Activated T-cell treated with anti-CD3 and anti-CD28 coated beads, Interleukin-2, amount 50 U/mL, for 72 hours (primary cell): ENCODE data around the gene B4GALT2. TPM values are rescaled to one million over a fixed set of nuclear protein-coding genes. Genes with fewer than 3 reads are reported as not detected.

Experiments used
- ATAC-seq, 2 donors: fragments of 150-1000 bp; cut with Tn5 transposase; replicated peaks in 1 of 2; 2 replicates each; pipeline ENCODE4 v1.10.0; 2021; ENCODE audit warnings: moderate library complexity in 2 of 2, mild to moderate bottlenecking in 1 of 2
- DNase-seq, 2 donors: peaks; one replicate each; pipeline ENCODE4 v3.0.0; 2021 to 2022; ENCODE audit warnings: mixed read lengths in 1 of 2
- H3K27ac Mint-ChIP-seq: one replicate; pipeline ENCODE4 v1.8.0; 2022; ENCODE audit warnings: mild to moderate bottlenecking, moderate library complexity, mixed read lengths
- H3K27me3 Mint-ChIP-seq: one replicate; pipeline ENCODE4 v1.8.0; 2022; ENCODE audit warnings: low read depth, mixed read lengths
- H3K36me3 Mint-ChIP-seq, 2 donors: one replicate each; pipeline ENCODE4 v1.8.0; 2022; ENCODE audit warnings: mixed read lengths in 2 of 2, mild to moderate bottlenecking in 1 of 2; ENCODE audit not compliant: insufficient read depth in 2 of 2
- H3K4me1 Mint-ChIP-seq: one replicate; pipeline ENCODE4 v1.8.0; 2022; ENCODE audit warnings: low read depth, mixed read lengths
- H3K4me3 Mint-ChIP-seq, 2 donors: one replicate each; pipeline ENCODE4 v1.8.0; 2022; ENCODE audit warnings: mild to moderate bottlenecking in 2 of 2, mixed read lengths in 2 of 2, moderate library complexity in 2 of 2
- H3K9me3 Mint-ChIP-seq, 2 donors: one replicate each; pipeline ENCODE4 v1.8.0; 2022; ENCODE audit warnings: mixed read lengths in 2 of 2
- total RNA-seq, 2 donors: library from RNA; stranded (reverse); gene quantifications; one replicate each; pipeline ENCODE4 v1.2.3, GENCODE V29; 2022

B4GALT2 gene
- total RNA-seq, 2 donors from 2014 or later = 19.5 to 20.4 TPM

GRCh38 chr1:43937179-43937865, 41.7 kb upstream of the B4GALT2 start:
- H3K9me3 Mint-ChIP-seq = no peaks in the 10 kb centered on the region
- peaks cover 16% of the 10 kb centered on the region for H3K4me1 Mint-ChIP-seq
- peaks cover 28% of the 10 kb centered on the region for H3K27me3 Mint-ChIP-seq
- no peak overlapping the region for H3K27ac Mint-ChIP-seq
- H3K4me3 Mint-ChIP-seq = peak overlapping the region in 1 of 2 donors; percentile 10
- ATAC-seq (no peak), DNase-seq (no peak)
- no peaks in the 10 kb centered on the region for H3K36me3 Mint-ChIP-seq

DNA sequence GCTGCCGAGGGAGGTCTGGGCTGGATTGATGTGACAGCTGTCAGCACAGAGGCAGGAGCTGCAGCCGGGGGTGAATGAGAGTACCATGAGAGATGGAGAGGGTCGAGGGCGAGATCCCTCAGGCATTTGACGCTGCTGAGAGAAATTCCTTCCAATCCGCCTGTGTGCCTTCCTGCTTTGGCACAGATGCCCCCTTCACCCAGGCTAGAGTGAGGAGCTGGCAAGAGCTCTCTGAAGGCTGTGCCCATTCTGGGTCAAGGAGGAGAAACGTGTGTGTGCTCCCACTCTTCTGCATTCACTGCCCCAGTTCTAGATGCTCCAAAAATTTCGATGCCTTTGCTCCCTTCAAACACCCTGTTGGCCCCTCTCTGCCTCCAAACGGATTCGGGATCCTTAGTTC, 40.6 kb upstream of the B4GALT2 start:
- Mint-ChIP-seq H3K9me3 (no peaks in the 10 kb centered on the region), H3K4me3 (no peak overlapping the region), H3K27me3 (peaks cover 18% of the 10 kb centered on the region), H3K36me3 (no peaks in the 10 kb centered on the region), H3K4me1 (peaks cover 10% of the 10 kb centered on the region), H3K27ac (no peak overlapping the region)
- DNase-seq (no peak), ATAC-seq (no peak)

- DNase-seq (no peak), ATAC-seq (no peak)
- H3K36me3 Mint-ChIP-seq = no peaks in the 10 kb centered on the region
- H3K9me3 Mint-ChIP-seq = no peaks in the 10 kb centered on the region
- H3K27ac Mint-ChIP-seq = no peak overlapping the region
- H3K4me1 Mint-ChIP-seq = peaks cover 7% of the 10 kb centered on the region
- H3K27me3 Mint-ChIP-seq = peaks cover 14% of the 10 kb centered on the region
- H3K4me3 Mint-ChIP-seq = no peak overlapping the region
Measured at GRCh38 chr1:43938892-43939587, 40.0 kb upstream of the B4GALT2 start.

DNA sequence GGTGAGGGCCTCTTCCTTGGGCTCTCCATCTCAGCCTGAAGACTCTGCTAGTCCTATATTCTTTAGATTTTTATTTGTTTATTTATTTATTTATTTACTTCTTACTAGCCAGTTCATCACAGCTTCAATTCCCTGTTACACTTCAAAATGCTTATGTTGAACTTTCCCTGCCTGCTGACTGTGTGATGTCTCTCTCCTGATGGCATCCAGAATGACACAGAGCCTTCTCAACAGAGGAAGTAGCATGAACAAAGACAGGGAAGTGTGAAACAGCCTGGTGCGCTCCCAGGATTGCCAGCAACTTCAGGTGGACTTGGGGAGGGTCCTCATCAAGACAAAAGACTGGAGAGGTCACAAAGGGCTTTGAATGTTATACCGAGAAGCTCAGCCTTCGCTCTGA, 36.6 kb upstream of the B4GALT2 start:
- peaks cover 22% of the 10 kb centered on the region for H3K4me1 Mint-ChIP-seq
- H3K36me3 Mint-ChIP-seq = peaks cover 0 to 2% of the 10 kb centered on the region in 2 donors
- DNase-seq = no peak
- H3K27me3 Mint-ChIP-seq = no peaks in the 10 kb centered on the region
- no peak overlapping the region for H3K4me3 Mint-ChIP-seq
- H3K27ac Mint-ChIP-seq = no peak overlapping the region
- ATAC-seq = no peak
- H3K9me3 Mint-ChIP-seq = no peaks in the 10 kb centered on the region

GRCh38 chr1:43944860-43945259, 34.1 kb upstream of the B4GALT2 start:
- Mint-ChIP-seq H3K4me1 (peaks cover 43% of the 10 kb centered on the region), H3K4me3 (peak overlapping the region; percentile 93 to 97), H3K36me3 (peaks cover 0 to 2% of the 10 kb centered on the region in 2 donors), H3K27ac (peak overlapping the region; percentile 75), H3K9me3 (no peaks in the 10 kb centered on the region), H3K27me3 (no peaks in the 10 kb centered on the region)
- no peak for DNase-seq
- ATAC-seq = no peak

DNA sequence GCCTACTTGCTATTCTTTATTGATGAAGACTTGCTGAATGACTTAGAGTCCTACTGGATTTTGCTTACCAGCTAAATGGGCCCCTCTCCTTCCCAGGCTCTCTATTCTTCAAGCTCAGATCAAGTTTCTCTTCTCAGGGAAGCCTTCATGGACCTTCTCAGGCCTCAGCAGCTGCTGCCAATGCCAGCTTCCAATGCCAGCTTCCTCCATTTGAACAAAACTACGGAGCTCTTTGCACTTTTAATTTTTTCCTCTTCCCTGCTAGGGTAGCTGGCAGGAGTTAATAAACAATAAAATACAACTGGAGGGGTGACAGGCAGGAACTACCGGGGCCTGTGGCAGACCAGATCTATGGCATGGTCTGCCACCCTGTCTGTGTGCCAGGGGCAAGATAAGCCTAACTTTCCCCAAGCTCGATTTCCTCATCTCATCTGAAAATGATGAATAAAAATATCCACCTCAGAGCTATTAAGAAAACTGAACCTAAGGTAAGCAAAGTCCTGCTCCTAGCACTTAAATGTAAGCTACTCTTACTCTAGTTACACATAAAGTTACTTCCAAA, 33.3 kb upstream of the B4GALT2 start:
- no peak for ATAC-seq
- no peaks in the 10 kb centered on the region for H3K9me3 Mint-ChIP-seq
- H3K27me3 Mint-ChIP-seq = no peaks in the 10 kb centered on the region
- peaks cover 52% of the 10 kb centered on the region for H3K4me1 Mint-ChIP-seq
- H3K4me3 Mint-ChIP-seq = peak overlapping the region; percentile 93 to 97
- no peak for DNase-seq
- peak overlapping the region; percentile 97 for H3K27ac Mint-ChIP-seq
- H3K36me3 Mint-ChIP-seq = peaks cover 3 to 6% of the 10 kb centered on the region in 2 donors

- Mint-ChIP-seq H3K9me3 (no peaks in the 10 kb centered on the region), H3K27me3 (no peaks in the 10 kb centered on the region), H3K36me3 (peaks cover 3 to 6% of the 10 kb centered on the region in 2 donors), H3K4me1 (peaks cover 57% of the 10 kb centered on the region), H3K27ac (peak within 1 kb of the TSS; percentile 97), H3K4me3 (peak within 1 kb of the TSS; percentile 93 to 97)
- peak; percentile 96 for ATAC-seq
- peak; percentile 97 to 98 for DNase-seq
Measured at GRCh38 chr1:43946236-43947060, 32.6 kb upstream of the B4GALT2 start, which contains the start of gene IPO13. Gene IPO13, plus strand, starts transcription at chr1:43946950. Its CDS starts 651 bp downstream, at chr1:43947601.

- Mint-ChIP-seq H3K27me3 (no peaks in the 10 kb centered on the region), H3K4me3 (peak overlapping the region; percentile 93 to 97), H3K36me3 (peaks cover 3 to 6% of the 10 kb centered on the region in 2 donors), H3K27ac (peak overlapping the region; percentile 97), H3K4me1 (peaks cover 59% of the 10 kb centered on the region), H3K9me3 (no peaks in the 10 kb centered on the region)
- ATAC-seq (no peak), DNase-seq (no peak)
Measured at GRCh38 chr1:43947061-43947873, 31.7 kb upstream of the B4GALT2 start.

DNA sequence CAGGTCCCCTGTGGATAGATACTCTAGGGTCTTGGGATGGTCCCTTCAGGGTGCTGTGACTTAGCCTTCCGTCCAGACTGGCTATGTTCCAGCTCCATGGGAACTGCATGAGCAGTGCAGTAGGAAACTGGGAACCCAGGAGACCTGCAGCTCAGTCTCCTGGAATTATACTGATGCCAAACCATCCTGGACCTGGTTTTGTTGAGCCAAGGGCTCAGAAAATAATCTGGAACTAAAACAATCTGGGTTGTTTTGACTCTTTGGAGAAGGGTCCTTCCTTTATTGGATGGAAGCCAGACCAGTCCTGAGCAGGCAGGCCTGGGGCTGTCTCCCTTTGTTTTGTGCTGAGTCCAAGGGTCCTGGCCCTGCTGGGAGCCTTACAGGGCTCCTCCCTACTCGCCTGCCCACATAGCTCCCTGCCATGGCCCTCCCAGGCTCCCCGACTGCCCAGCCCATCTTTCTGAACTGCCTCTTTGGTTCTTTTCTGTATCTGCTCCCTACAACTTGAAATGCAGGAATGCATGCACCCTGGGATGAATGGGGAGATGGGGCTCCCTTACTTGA, 31.1 kb upstream of the B4GALT2 start:
- H3K27me3 Mint-ChIP-seq = no peaks in the 10 kb centered on the region
- peak overlapping the region; percentile 93 to 97 for H3K4me3 Mint-ChIP-seq
- peaks cover 59% of the 10 kb centered on the region for H3K4me1 Mint-ChIP-seq
- H3K27ac Mint-ChIP-seq = no peak overlapping the region
- DNase-seq = no peak
- peaks cover 3 to 6% of the 10 kb centered on the region in 2 donors for H3K36me3 Mint-ChIP-seq
- ATAC-seq = no peak
- no peaks in the 10 kb centered on the region for H3K9me3 Mint-ChIP-seq

- Mint-ChIP-seq H3K4me1 (peaks cover 55% of the 10 kb centered on the region), H3K36me3 (peaks cover 3 to 6% of the 10 kb centered on the region in 2 donors), H3K9me3 (no peaks in the 10 kb centered on the region), H3K27me3 (no peaks in the 10 kb centered on the region), H3K4me3 (no peak overlapping the region), H3K27ac (no peak overlapping the region)
- DNase-seq (no peak), ATAC-seq (no peak)
Measured at GRCh38 chr1:43949678-43950077, 29.3 kb upstream of the B4GALT2 start.

GRCh38 chr1:43951021-43951985, 27.7 kb upstream of the B4GALT2 start:
- Mint-ChIP-seq H3K36me3 (peaks cover 3 to 5% of the 10 kb centered on the region in 2 donors), H3K9me3 (no peaks in the 10 kb centered on the region), H3K27ac (no peak overlapping the region), H3K27me3 (no peaks in the 10 kb centered on the region), H3K4me3 (no peak overlapping the region), H3K4me1 (peaks cover 39% of the 10 kb centered on the region)
- ATAC-seq (no peak), DNase-seq (no peak)
